ENCODE data around the gene MTCH1. TPM values are rescaled to one million over a fixed set of nuclear protein-coding genes. Genes with fewer than 3 reads are reported as not detected.

MTCH1 gene
- total RNA-seq, 1 donor from 2014 or later = 175 TPM

DNA sequence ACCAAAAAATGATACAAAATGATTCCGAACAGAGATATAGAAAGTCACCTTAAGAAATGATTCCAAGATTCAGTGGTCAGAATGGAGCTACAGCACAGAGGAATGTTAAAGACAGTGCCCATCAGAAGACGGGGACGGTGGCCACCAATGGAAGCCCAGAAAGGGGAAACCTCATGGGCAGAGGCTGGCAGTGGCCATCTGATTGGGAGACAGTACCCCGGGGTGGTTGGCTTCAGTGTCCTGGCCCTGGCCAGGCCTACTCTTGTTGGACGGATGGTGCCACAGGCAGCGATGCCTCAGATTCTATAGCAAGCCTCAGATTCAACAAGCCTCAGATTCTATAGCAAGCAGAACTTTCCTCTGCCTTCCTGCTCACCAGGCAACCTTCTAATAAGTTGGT lies 48.1 kb downstream of the MTCH1 start:
- intact Hi-C loops (cut with DNase I) = no loop called here

DNA sequence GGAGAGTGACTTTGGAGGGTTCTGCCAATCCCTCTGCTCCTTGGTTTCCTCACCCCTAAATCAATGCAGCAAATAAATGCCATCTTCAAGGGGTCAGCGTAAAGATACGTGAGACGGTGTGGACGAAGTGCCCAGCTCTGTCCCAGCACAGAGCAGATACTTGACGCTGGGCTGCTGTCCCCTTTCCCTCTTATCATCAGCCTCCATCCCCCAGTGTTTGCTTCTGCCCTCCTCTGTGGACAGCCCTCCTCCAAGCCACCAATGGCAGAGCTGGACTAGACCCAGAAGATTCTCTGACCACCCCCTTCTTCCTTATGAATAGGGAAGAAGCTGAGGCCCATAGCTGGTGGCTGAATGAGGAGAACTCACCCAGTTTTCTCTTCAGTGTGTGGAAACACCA lies 49.2 kb downstream of the MTCH1 start:
- Histone ChIP-seq H3K9me3 (no peaks in the 10 kb centered on the region), H3K27ac (no peak overlapping the region), H3K27me3 (no peaks in the 10 kb centered on the region), H3K4me3 (no peak overlapping the region), H3K36me3 (no peaks in the 10 kb centered on the region), H3K4me1 (no peaks in the 10 kb centered on the region)
- DNase-seq (ENCODE audit: low spot score in 2 of 2) = no peak
- intact Hi-C loops (cut with DNase I) = no loop called here
- no peak for TF ChIP-seq CTCF (IDR thresholded peaks at IDR 0.05)

More for the DNA sequence above, 48.1 kb downstream of the MTCH1 start:
- Histone ChIP-seq H3K9me3 (no peaks in the 10 kb centered on the region), H3K27me3 (no peaks in the 10 kb centered on the region), H3K36me3 (no peaks in the 10 kb centered on the region), H3K4me1 (no peaks in the 10 kb centered on the region), H3K27ac (no peak overlapping the region), H3K4me3 (no peak overlapping the region)
- no peak for DNase-seq (ENCODE audit: low spot score in 2 of 2)
- no peak for TF ChIP-seq CTCF (IDR thresholded peaks at IDR 0.05)

DNA sequence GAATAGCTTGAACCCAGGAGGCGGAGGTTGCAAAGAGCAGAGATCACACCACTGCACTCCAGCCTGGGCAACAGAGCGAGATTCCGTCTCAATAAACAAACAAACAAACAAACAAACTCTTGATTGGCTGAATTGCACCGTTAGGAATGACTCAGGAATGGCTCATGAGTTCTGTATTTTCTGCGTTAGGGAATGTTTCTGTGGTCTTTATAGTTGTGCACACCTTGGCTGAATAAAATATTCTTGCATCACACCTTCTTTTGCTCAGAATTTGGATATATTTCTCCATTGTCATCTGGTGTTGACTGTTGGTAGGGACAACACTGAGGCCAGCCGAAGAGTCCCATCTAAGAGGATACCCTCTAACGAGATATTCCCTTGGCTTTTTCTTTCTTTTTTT lies 51.1 kb downstream of the MTCH1 start:
- Histone ChIP-seq H3K27ac (no peak overlapping the region), H3K4me3 (no peak overlapping the region), H3K4me1 (no peaks in the 10 kb centered on the region), H3K36me3 (no peaks in the 10 kb centered on the region), H3K27me3 (no peaks in the 10 kb centered on the region), H3K9me3 (no peaks in the 10 kb centered on the region)
- no peak for TF ChIP-seq CTCF (IDR thresholded peaks at IDR 0.05)
- intact Hi-C loops (cut with DNase I) = loop anchor here (5.0 kb wide), 1 partner anchor 32 kb away; no protein-coding TSS in a partner anchor
- DNase-seq (ENCODE audit: low spot score in 2 of 2) = no peak

- intact Hi-C loops (cut with DNase I) = loop anchor here (5.0 kb wide), 1 partner anchor 34 kb away; no protein-coding TSS in a partner anchor
- H3K36me3 ChIP-seq = no peaks in the 10 kb centered on the region
- DNase-seq (ENCODE audit: low spot score in 2 of 2) = no peak
- H3K4me3 ChIP-seq = no peak overlapping the region
- H3K27ac ChIP-seq = no peak overlapping the region
- H3K27me3 ChIP-seq = no peaks in the 10 kb centered on the region
- peaks cover 0 to under 1% of the 10 kb centered on the region in 2 donors for H3K4me1 ChIP-seq
- no peaks in the 10 kb centered on the region for H3K9me3 ChIP-seq
- no peak for TF ChIP-seq CTCF (IDR thresholded peaks at IDR 0.05)
Measured at GRCh38 chr6:36933519-36933918, 52.5 kb downstream of the MTCH1 start.

GRCh38 chr6:36933102-36933501 lies 52.9 kb downstream of the MTCH1 start:
- no peak for DNase-seq (ENCODE audit: low spot score in 2 of 2)
- H3K4me3 ChIP-seq = no peak overlapping the region
- peaks cover 0 to 4% of the 10 kb centered on the region in 2 donors for H3K4me1 ChIP-seq
- no peaks in the 10 kb centered on the region for H3K36me3 ChIP-seq
- intact Hi-C loops (cut with DNase I) = loop anchor here (5.0 kb wide), 1 partner anchor 34 kb away; no protein-coding TSS in a partner anchor
- H3K9me3 ChIP-seq = no peaks in the 10 kb centered on the region
- H3K27me3 ChIP-seq = no peaks in the 10 kb centered on the region
- H3K27ac ChIP-seq = no peak overlapping the region
- no peak for TF ChIP-seq CTCF (IDR thresholded peaks at IDR 0.05)

DNA sequence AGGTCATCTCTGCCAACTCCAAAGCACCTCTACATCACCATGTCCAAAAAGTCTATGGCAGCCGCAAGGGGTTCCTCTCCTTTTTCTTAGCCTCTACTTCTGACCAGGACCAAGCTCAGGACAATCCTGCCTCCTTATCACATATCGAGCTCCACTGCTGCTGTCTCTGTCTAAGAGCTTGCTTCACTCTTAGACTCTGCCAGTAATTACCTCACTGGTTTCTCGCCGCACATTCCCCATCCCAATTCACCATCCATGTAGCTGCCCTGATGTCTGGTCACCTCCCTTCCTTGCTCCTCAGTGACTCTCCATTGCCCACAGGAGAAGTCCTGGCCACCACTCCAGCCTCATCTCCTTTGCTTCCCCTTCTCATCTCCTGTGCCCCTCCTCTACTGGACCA lies 55.5 kb downstream of the MTCH1 start:
- H3K27me3 ChIP-seq = no peaks in the 10 kb centered on the region
- H3K27ac ChIP-seq = no peak overlapping the region
- H3K4me1 ChIP-seq = peaks cover 0 to 4% of the 10 kb centered on the region in 2 donors
- intact Hi-C loops (cut with DNase I) = loop anchor here (5.0 kb wide), 1 partner anchor 37 kb away; no protein-coding TSS in a partner anchor
- no peak overlapping the region for H3K4me3 ChIP-seq
- peaks cover 0 to 3% of the 10 kb centered on the region in 2 donors for H3K36me3 ChIP-seq
- no peaks in the 10 kb centered on the region for H3K9me3 ChIP-seq
- no peak for DNase-seq (ENCODE audit: low spot score in 2 of 2)
- TF ChIP-seq CTCF (IDR thresholded peaks at IDR 0.05) = no peak
